ENCODE measurements around the gene PPM1B.

GRCh38 chr2:44170311-44170717 is 1.6 kb downstream of the PPM1B start:
- TF ChIP-seq POLR2A (IDR thresholded peaks at IDR 0.05; ENCODE audit: low read length): no peak
- TF ChIP-seq GATA1 (IDR thresholded peaks at IDR 0.05; ENCODE audit: low read depth, low read length): no peak
